Measurements from ENCODE around the gene FPGS. TPM values are rescaled to one million over a fixed set of nuclear protein-coding genes. Genes with fewer than 3 reads are reported as not detected.
"Not testable (repeated sequence)": the region's sequence is repeated elsewhere in the genome, so short reads cannot be mapped to it uniquely, and the experiment has no call there.

Gene FPGS
- total RNA-seq, 1 donor from 2014 or later: 31.5 TPM

- intact Hi-C loops (cut with DNase I): no loop called here
- DNase-seq: no peak
Measured at GRCh38 chr9:127769101-127769500, 33.6 kb upstream of the FPGS start.

GRCh38 chr9:127769929-127770582 is 32.6 kb upstream of the FPGS start:
- intact Hi-C loops (cut with DNase I): no loop called here
- DNase-seq (peak; percentile 47), ATAC-seq (ENCODE audit: poor library complexity) (no peak)

More at GRCh38 chr9:127769101-127769500, 33.6 kb upstream of the FPGS start:
- ATAC-seq (ENCODE audit: poor library complexity): no peak

- no peak for ATAC-seq (ENCODE audit: poor library complexity)
Measured at GRCh38 chr9:127770583-127770904, 32.1 kb upstream of the FPGS start.

GRCh38 chr9:127770905-127771569 is 31.6 kb upstream of the FPGS start:
- intact Hi-C loops (cut with DNase I): no loop called here
- ATAC-seq (ENCODE audit: poor library complexity) (peak; percentile 98), DNase-seq (peak; percentile 99)

More at GRCh38 chr9:127770583-127770904, 32.1 kb upstream of the FPGS start:
- no peak for DNase-seq
- intact Hi-C loops (cut with DNase I): no loop called here

- ATAC-seq (ENCODE audit: poor library complexity) (no peak), DNase-seq (no peak)
- intact Hi-C loops (cut with DNase I): no loop called here
Measured at GRCh38 chr9:127771570-127772189, 31.0 kb upstream of the FPGS start.

GRCh38 chr9:127772603-127773002 is 30.1 kb upstream of the FPGS start:
- ATAC-seq (ENCODE audit: poor library complexity): no peak
- intact Hi-C loops (cut with DNase I): no loop called here
- DNase-seq: no peak

- no peak for DNase-seq
Measured at GRCh38 chr9:127773272-127773671, 29.4 kb upstream of the FPGS start.

GRCh38 chr9:127773981-127774380 is 28.7 kb upstream of the FPGS start:
- DNase-seq (no peak), ATAC-seq (ENCODE audit: poor library complexity) (no peak)
- intact Hi-C loops (cut with DNase I): no loop called here

More at GRCh38 chr9:127773272-127773671, 29.4 kb upstream of the FPGS start:
- intact Hi-C loops (cut with DNase I): no loop called here
- no peak for ATAC-seq (ENCODE audit: poor library complexity)

- ATAC-seq (ENCODE audit: poor library complexity): no peak
- intact Hi-C loops (cut with DNase I): no loop called here
- peak; percentile 62 for DNase-seq
Measured at GRCh38 chr9:127776195-127776923, 26.3 kb upstream of the FPGS start.

GRCh38 chr9:127776924-127777289 is 25.8 kb upstream of the FPGS start:
- no peak for DNase-seq
- ATAC-seq (ENCODE audit: poor library complexity): no peak
- intact Hi-C loops (cut with DNase I): no loop called here

- ATAC-seq (ENCODE audit: poor library complexity): no peak
- intact Hi-C loops (cut with DNase I): no loop called here
- DNase-seq: no peak
Measured at GRCh38 chr9:127777368-127777980, 25.2 kb upstream of the FPGS start.

- intact Hi-C loops (cut with DNase I): no loop called here
- peak; percentile 78 for DNase-seq
- ATAC-seq (ENCODE audit: poor library complexity): peak; percentile 67
Measured at GRCh38 chr9:127778280-127779135, 24.2 kb upstream of the FPGS start, which contains the start of gene SH2D3C. TSS of gene SH2D3C (minus strand) at chr9:127778666. CDS start at chr9:127778627, 39 bp downstream.

GRCh38 chr9:127779136-127779981 is 23.3 kb upstream of the FPGS start:
- no peak for DNase-seq
- intact Hi-C loops (cut with DNase I): no loop called here
- ATAC-seq (ENCODE audit: poor library complexity): peak; percentile 29

- intact Hi-C loops (cut with DNase I): loop anchor here (5.0 kb wide), 1 partner anchor 43 kb away; the partner anchor contains the start of gene TOR2A
- ATAC-seq (ENCODE audit: poor library complexity) (no peak), DNase-seq (peak; percentile 36)
Measured at GRCh38 chr9:127780126-127780885, 22.4 kb upstream of the FPGS start.

- DNase-seq: peak; percentile 30
- ATAC-seq (ENCODE audit: poor library complexity): not testable (repeated sequence)
- intact Hi-C loops (cut with DNase I): loop anchor here (5.0 kb wide), 1 partner anchor 44 kb away; the partner anchor contains the start of gene TOR2A
Measured at GRCh38 chr9:127780909-127781308, 21.8 kb upstream of the FPGS start.

GRCh38 chr9:127781806-127782205 is 20.9 kb upstream of the FPGS start:
- ATAC-seq (ENCODE audit: poor library complexity): no peak
- intact Hi-C loops (cut with DNase I): loop anchor here (5.0 kb wide), 1 partner anchor 45 kb away; the partner anchor contains the start of gene TOR2A
- no peak for DNase-seq
